ENCODE measurements around the gene ARAP1.

DNA sequence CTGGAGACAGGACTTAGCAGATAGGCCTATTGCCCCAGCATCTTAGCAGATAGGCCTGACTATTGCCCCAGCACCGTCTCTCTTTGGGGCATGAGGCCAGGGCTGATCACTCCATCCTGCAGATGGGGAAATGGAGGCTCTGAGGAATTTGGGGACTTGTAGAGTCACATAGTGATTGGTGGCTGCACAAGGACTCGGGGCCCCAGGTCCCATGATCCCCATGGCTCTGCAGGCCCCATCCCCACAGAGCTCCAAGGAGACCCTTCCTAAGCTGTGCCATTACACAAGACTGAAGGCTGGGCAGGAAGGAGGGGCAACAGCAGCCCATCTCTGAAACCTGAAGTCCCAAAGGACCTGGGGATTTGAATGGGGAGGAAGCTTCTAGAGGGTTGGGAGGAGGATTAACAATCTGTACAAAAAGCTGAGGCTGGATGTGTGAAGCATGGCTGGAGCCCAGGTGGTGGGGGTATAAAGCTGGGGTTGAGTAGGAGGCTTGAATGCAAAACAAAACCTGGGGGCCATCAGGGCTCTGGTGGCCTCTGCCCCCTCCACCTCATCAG lies 1.6 kb downstream of the ARAP1 start:
- TF ChIP-seq CTCF (optimal IDR thresholded peaks at IDR 0.05 in 1 of 3, IDR thresholded peaks at IDR 0.05 in 1 of 3, conservative IDR thresholded peaks at IDR 0.05 in 1 of 3; ENCODE audit: extremely low read depth in 1 of 3, insufficient read depth in 2 of 3, low read length in 3 of 3) = no peak
- TF ChIP-seq EZH2 (IDR thresholded peaks at IDR 0.05; ENCODE audit: low read length) = no peak
